Measurements from ENCODE around the gene FBXL19. TPM values are rescaled to one million over a fixed set of nuclear protein-coding genes. Genes with fewer than 3 reads are reported as not detected.

FBXL19 gene
- polyA plus RNA-seq, 1 of the 3 experiments (the other 2 are of a cell fraction), result 20.6 TPM

DNA sequence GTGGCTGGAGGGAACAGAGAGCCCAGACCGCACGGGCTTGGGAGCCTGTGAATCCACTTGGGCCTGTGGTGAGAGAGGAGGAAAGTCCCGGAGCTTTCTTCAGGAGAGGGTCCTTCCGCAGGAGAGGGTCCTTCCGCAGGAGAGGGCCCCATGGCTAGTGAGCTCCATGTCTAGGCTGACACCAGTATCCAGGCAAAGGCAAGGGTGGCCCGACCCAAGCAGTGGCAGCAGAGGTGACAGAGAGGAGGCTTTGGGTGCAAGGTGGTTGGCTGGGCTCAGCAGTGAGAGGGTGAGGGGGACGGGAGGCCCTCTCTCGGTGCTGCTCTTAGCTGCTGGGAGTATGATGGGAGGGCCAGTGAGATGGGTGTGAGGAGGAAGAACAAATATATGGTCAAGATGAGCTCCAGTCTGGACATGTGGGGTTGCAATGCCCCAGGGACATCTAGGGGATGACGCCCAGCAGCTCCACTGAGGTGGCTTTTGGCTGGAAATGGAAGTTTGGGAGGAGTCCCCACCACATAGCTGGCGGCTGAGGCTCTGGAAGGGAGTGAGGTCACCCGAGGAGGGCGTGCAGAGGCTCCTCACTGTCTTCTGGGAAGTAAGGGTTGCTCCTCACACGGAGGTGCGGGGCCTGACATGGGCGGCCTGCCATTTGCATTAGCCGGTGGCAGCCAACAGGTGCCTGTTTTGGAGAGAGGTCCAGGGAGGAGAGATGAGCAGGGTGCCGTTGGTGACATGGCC is 59.3 kb downstream of the FBXL19 start:
- TF ChIP-seq, protein P1, sequence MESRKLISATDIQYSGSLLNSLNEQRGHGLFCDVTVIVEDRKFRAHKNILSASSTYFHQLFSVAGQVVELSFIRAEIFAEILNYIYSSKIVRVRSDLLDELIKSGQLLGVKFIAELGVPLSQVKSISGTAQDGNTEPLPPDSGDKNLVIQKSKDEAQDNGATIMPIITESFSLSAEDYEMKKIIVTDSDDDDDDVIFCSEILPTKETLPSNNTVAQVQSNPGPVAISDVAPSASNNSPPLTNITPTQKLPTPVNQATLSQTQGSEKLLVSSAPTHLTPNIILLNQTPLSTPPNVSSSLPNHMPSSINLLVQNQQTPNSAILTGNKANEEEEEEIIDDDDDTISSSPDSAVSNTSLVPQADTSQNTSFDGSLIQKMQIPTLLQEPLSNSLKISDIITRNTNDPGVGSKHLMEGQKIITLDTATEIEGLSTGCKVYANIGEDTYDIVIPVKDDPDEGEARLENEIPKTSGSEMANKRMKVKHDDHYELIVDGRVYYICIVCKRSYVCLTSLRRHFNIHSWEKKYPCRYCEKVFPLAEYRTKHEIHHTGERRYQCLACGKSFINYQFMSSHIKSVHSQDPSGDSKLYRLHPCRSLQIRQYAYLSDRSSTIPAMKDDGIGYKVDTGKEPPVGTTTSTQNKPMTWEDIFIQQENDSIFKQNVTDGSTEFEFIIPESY (IDR thresholded peaks at IDR 0.05; ENCODE audit: borderline replicate concordance, low read depth), result no peak
- no peak for TF ChIP-seq MEF2A (IDR thresholded peaks at IDR 0.05; ENCODE audit: borderline replicate concordance, low read depth)
- no peak for TF ChIP-seq RAD21 (IDR thresholded peaks at IDR 0.05; ENCODE audit: low read length)
- TF ChIP-seq, protein P2, sequence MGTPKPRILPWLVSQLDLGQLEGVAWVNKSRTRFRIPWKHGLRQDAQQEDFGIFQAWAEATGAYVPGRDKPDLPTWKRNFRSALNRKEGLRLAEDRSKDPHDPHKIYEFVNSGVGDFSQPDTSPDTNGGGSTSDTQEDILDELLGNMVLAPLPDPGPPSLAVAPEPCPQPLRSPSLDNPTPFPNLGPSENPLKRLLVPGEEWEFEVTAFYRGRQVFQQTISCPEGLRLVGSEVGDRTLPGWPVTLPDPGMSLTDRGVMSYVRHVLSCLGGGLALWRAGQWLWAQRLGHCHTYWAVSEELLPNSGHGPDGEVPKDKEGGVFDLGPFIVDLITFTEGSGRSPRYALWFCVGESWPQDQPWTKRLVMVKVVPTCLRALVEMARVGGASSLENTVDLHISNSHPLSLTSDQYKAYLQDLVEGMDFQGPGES (IDR thresholded peaks at IDR 0.05; ENCODE audit: low read depth, low read length), result no peak
- no peak for TF ChIP-seq GATA2 (CRISPR knock-in tag; IDR thresholded peaks at IDR 0.05)
- Histone ChIP-seq H3K4me1 (ENCODE audit: control insufficient read depth in 1 of 2, insufficient read depth in 2 of 2, low read depth in 1 of 2, low read length in 1 of 2) (peaks cover 5 to 8% of the 10 kb centered on the region in 2 experiments; a peak in 2 of 4 replicates), H3K9me3 (no peaks in the 10 kb centered on the region), H3K36me3 (replicated peaks in 1 of 2; ENCODE audit: control insufficient read depth in 1 of 2, insufficient read depth in 2 of 2, low read length in 1 of 2) (peaks cover 0 to 32% of the 10 kb centered on the region in 2 experiments), H3K27me3 (ENCODE audit: insufficient read depth) (no peaks in the 10 kb centered on the region), H3F3A (replicated peaks; ENCODE audit: insufficient read depth) (peaks cover 5% of the 10 kb centered on the region), H2AFZ (ENCODE audit: low read depth) (no peak overlapping the region), H3K9me2 (no peaks in the 10 kb centered on the region), H3K9ac (no peak overlapping the region), H4K20me1 (ENCODE audit: insufficient read depth) (no peaks in the 10 kb centered on the region), H3K4me2 (no peak overlapping the region), H3K79me2 (ENCODE audit: insufficient read depth) (no peaks in the 10 kb centered on the region), H3K27ac (ENCODE audit: low read depth in 2 of 2, low read length in 1 of 2) (no peak overlapping the region), H3K4me3 (ENCODE audit: low read depth in 2 of 2, low read length in 1 of 2) (no peak overlapping the region)
- CTCF ChIA-PET, result interaction anchor here (0.6 to 5.3 kb wide), 8 partner anchors 11 to 461 kb away, joined by 3 to 38 read pairs (median 5); partner anchors contain the start of gene ZNF843
- WGBS (ENCODE audit: low lambda C conversion rate), result 85% methylated on average over 11 of the region's 17 CpGs
- DNase-seq, result no peak
- POLR2A ChIA-PET, result interaction anchor here (0.8 to 1.4 kb wide), 2 partner anchors 11 to 160 kb away, joined by 3 read pairs; no protein-coding TSS in a partner anchor

DNA sequence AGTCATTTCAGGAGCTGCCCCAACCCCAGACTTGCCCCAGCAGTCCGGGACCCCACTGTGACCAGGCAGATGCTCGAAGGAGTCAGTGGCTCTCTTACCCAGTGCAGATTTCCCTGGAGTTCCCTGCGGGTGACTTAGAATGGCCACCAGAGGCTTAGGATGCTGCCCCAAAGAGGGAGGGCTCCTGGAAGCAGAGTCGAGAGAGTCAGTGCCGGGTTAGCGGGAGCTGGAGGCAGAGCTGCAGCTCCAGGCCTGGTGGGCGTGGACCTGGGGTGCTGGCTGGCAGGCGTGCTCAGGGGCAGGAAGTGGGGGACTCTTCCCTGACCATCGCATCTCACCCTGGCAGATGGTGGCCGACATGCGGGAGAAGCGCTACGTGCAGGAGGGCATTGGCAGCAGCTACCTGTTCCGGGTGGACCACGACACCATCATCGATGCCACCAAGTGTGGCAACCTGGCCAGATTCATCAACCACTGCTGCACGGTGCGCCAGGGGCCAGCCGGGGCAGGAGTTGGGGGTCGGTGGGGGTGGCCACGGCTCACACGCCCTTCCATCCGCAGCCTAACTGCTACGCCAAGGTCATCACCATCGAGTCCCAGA is 60.0 kb downstream of the FBXL19 start:
- H3K36me3 ChIP-seq (replicated peaks in 1 of 2; ENCODE audit: control insufficient read depth in 1 of 2, insufficient read depth in 2 of 2, low read length in 1 of 2), result peaks cover 0 to 30% of the 10 kb centered on the region in 2 experiments
- peaks cover 5 to 8% of the 10 kb centered on the region in 2 experiments; a peak in 2 of 4 replicates for H3K4me1 ChIP-seq (ENCODE audit: control insufficient read depth in 1 of 2, insufficient read depth in 2 of 2, low read depth in 1 of 2, low read length in 1 of 2)
- WGBS (ENCODE audit: low lambda C conversion rate), result 84% methylated on average over 12 of the region's 25 CpGs
- H3K4me3 ChIP-seq (ENCODE audit: low read depth in 2 of 2, low read length in 1 of 2), result no peak overlapping the region
- no peaks in the 10 kb centered on the region for H3K9me3 ChIP-seq
- TF ChIP-seq MXI1 (IDR thresholded peaks at IDR 0.05; ENCODE audit: low read depth, low read length) (no peak), RFX5 (IDR thresholded peaks at IDR 0.05; ENCODE audit: low read length) (no peak), JUND (IDR thresholded peaks at IDR 0.05) (no peak), RAD21 (IDR thresholded peaks at IDR 0.05; ENCODE audit: low read length) (no peak), FOXM1 (IDR thresholded peaks at IDR 0.05; ENCODE audit: low read depth) (no peak)
- DNase-seq, result no peak
- CTCF ChIA-PET, result interaction anchor here (0.8 to 5.3 kb wide), 11 partner anchors 11 to 885 kb away, joined by 3 to 38 read pairs (median 4); partner anchors contain the start of gene ZNF843
- H3K79me2 ChIP-seq (ENCODE audit: insufficient read depth), result no peaks in the 10 kb centered on the region
- peaks cover 5% of the 10 kb centered on the region for H3F3A ChIP-seq (replicated peaks; ENCODE audit: insufficient read depth)
- no peaks in the 10 kb centered on the region for H3K9me2 ChIP-seq
- POLR2A ChIA-PET, result interaction anchor here (0.8 to 1.4 kb wide), 2 partner anchors 10 to 159 kb away, joined by 3 read pairs; no protein-coding TSS in a partner anchor
- no peak overlapping the region for H3K4me2 ChIP-seq
- H3K27ac ChIP-seq (ENCODE audit: low read depth in 2 of 2, low read length in 1 of 2), result no peak overlapping the region
- H2AFZ ChIP-seq (ENCODE audit: low read depth), result no peak overlapping the region
- no peak overlapping the region for H3K9ac ChIP-seq
- H3K27me3 ChIP-seq (ENCODE audit: insufficient read depth), result no peaks in the 10 kb centered on the region
- H4K20me1 ChIP-seq (ENCODE audit: insufficient read depth), result no peaks in the 10 kb centered on the region
